LNCAP (cell line): Measurements from ENCODE around the gene VPS26B.

ENCODE experiments used
- CTCF ChIP-seq: fragments of 450-650 bp; IDR thresholded peaks from 2 replicates; pipeline ENCODE4 v1.5.1; 2017; ENCODE audit warnings: mild to moderate bottlenecking

VPS26B gene

GRCh38 chr11:134245434-134245833 is 21.0 kb downstream of the VPS26B start:
- TF ChIP-seq CTCF = no peak

- no peak for TF ChIP-seq CTCF
Measured at GRCh38 chr11:134246100-134246499, 21.6 kb downstream of the VPS26B start.

GRCh38 chr11:134246678-134247077 is 22.2 kb downstream of the VPS26B start:
- TF ChIP-seq CTCF = no peak

- TF ChIP-seq CTCF = no peak
Measured at GRCh38 chr11:134248910-134249480, 24.5 kb downstream of the VPS26B start.

- no peak for TF ChIP-seq CTCF
Measured at GRCh38 chr11:134250246-134250645, 25.8 kb downstream of the VPS26B start.

GRCh38 chr11:134250675-134251074 is 26.2 kb downstream of the VPS26B start:
- no peak for TF ChIP-seq CTCF

- no peak for TF ChIP-seq CTCF
Measured at GRCh38 chr11:134252346-134253187, 28.1 kb downstream of the VPS26B start.
